Skin epidermis (tissue), 12 donors: ENCODE results near the gene CABP1.
"Not testable (repeated sequence)": the region's sequence is repeated elsewhere in the genome, so short reads cannot be mapped to it uniquely, and the experiment has no call there.

ENCODE experiments used
- H3K27ac ChIP-seq, 21 experiments: fragments of 200-600 bp; sonication (generic) in 11 of 21; one replicate each; pipeline ENCODE4 v1.5.0; 2020; ENCODE audit warnings: mild to moderate bottlenecking in 3 of 21, inconsistent platforms in 2 of 21, moderate library complexity in 2 of 21
- H3K4me3 ChIP-seq, 7 experiments: fragments of 200-600 bp; sonication (generic) in 2 of 7; one replicate each; pipeline ENCODE4 v1.5.0; 2020; ENCODE audit warnings: inconsistent platforms in 2 of 7, mild to moderate bottlenecking in 2 of 7, moderate library complexity in 1 of 7

The CABP1 gene

DNA sequence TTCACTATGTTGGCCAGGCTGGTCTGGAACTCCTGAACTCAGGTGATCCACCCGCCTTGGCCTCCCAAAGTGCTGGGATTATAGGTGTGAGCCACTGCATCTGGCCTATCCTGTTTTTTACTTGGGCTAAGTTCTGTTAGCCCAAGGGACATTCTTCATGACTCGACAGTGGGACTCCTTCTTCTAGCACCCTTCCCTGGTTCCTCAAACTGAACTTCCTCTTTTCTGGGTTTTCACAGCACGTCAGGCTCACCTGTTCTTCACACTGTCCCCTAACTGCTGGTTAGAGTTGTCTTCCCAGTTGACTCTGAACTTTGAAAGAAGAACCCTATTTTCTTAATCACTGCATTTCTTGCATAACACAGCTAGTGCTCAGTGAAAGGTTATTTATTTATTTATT, 22.5 kb downstream of the CABP1 start:
- Histone ChIP-seq H3K4me3 (no peak overlapping the region), H3K27ac (no peak overlapping the region)

DNA sequence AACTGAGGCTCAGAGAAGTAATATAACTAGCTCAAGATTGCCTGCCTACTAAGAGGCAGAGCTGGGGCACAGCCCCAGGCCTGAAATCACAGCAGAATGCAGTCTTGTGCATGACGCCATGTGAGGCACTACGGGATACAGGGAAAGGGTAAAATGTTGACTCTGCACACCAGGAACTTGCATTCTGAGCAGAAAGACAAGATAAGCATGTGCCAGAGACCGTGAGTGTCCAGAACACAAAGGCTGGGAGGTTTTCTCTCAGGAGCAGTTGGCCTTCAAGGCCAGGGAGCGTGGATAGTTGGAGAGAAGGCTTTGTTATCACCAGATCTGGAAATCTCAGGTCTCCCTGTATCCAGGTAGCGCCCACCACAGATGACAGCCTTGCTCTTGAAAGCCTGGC, 23.3 kb downstream of the CABP1 start:
- H3K27ac ChIP-seq, result no peak overlapping the region

DNA sequence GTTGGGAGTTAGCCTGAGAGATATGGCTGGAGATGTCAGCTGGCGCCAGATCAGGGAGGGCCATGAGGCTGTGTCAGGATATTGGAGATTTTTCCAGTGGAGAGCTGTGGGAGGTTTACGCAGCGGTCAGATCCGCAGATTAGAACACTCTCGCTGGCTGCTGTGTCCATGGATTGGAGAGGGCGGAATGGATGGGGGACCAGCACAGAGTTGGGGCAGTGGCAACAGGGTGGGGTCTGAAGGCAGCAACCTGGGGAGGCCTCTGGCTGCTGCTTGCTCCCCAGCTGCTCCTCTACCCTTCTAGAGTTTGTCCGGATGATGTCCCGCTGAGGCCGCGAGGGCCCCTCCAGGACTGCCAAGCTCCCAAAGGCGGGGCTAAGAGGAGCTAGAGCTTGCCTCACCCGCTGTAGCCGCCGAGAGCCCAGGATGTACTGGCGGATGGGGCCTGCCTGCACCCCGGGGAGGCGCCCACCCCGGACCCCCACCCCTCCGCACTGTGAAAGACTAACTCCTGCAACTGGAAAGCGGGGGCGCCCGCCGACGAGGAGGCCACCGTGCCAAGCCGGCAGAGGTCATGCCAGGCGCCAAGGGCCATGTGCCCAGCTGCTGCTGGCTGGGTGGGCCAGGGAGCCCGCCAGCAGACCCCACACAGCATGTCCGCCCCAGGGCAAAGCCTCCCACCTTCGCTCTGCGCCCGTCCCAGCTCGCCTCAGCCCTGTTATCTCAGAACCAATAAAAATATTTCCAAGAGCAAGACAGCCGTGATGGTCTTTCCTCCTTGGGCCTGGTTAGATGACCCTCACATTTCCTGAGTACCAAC, 26.4 kb downstream of the CABP1 start:
- Histone ChIP-seq H3K4me3 (no peak overlapping the region), H3K27ac (peak overlapping the region in 2 of 21 experiments; percentile 14 to 15)

More for the DNA sequence above, 23.3 kb downstream of the CABP1 start:
- H3K4me3 ChIP-seq, result no peak overlapping the region

DNA sequence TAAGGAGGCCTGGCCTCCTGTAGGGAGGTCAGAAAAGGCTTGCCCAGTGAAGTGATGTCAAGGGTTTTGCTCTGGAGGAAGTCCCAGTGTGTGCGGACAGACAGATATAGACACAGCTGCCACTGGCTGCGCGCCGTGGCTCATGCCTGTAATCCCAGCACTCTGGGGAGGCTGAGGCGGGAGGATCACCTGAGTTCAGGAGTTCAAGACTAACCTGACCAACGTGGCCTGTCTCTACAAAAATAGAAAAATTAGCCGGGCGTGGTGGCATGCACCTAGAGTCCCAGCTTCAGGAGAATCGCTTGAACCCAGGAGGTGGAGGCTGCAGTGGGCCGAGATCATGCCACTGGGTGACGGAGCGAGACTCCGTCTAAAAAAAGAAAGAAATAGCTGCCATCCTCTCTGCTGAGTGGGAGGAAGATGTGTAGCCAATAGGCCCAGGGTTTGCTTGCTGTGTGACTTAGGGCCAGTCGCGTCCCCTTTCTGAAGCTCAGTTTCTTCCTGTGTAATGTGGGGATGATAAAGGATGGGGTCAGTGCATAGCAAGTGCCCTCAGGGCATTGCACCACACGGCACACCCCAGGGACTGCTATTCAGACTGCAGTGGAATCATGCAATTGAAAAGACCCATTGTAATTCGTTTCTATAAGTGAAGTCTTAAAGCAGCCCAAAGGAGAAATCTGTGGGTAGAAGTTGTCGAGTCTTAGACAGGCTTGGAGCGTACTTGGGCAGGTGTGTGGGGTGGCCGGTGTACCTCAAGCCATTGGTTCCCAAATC, 27.9 kb downstream of the CABP1 start:
- Histone ChIP-seq H3K27ac (no peak overlapping the region), H3K4me3 (no peak overlapping the region)

DNA sequence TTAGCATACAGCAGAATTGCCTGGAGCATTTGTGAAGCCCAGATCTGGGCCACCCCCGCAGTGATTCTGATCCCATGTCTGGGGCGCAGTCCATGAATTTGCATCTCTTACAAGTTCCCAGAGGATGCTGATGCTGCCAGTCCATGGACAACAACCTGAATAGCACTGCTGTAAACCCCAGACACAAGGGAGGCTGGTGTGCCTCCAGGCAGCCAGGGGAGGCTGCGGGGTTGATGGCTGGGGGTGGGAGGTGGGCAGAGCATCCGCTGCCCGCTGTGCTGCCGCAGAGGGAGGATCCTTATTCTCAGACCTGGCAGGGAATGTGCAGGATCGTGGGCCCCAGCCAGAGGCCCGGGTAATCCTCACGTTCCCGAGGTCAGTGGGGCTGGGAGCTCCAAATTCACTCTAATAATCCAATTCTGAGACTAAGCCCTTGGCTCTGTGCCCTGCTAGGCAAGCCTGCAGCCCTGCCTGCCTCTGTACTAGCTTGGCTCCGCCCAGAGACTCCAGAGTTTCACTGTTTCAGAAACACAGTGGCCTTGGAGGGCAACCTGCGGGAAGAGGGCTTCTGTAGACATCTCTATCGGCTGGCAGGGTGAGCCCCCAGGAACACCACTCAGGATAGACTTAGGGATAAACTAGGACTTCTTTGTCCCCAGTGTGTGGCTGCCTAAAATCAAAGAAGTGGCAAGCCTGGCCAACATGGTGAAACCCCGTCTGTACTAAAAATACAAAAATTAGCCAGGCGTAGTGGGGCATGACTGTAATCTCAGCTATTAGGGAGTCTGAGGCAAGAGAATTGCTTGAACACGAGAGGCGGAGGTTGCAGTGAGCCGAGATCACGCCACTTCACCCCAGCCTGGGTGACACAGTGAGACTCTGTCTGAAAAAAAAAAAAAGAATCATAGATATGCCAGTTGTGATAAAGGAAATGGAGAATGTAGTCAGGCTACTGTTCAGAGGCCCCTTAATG, 28.7 kb downstream of the CABP1 start:
- Histone ChIP-seq H3K27ac (peak overlapping the region in 2 of 21 experiments; percentile 14 to 60), H3K4me3 (no peak overlapping the region)

- not testable (repeated sequence) for H3K4me3 ChIP-seq, H3K27ac ChIP-seq
Observed at GRCh38 chr12:120670237-120670636, 29.8 kb downstream of the CABP1 start.

DNA sequence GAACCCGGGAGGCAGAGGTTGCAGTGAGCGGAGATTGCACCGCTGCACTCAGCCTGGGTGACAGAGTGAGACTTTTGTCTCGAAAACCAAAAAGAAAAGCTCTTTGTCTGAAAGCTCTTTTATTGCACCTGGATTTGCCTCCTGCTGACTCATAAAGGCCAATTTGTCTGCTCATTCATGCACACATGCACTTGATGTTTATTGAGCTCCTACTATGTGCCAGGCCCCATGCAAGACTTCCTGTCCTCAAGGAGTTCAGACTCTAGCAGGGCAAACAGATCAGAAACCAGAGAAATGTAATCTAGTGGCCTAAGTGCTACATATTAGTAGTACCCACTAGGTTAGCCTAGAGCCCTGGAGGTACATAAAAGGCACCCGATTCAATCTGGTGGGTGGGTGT, 30.2 kb downstream of the CABP1 start:
- Histone ChIP-seq H3K4me3 (no peak overlapping the region), H3K27ac (no peak overlapping the region)

DNA sequence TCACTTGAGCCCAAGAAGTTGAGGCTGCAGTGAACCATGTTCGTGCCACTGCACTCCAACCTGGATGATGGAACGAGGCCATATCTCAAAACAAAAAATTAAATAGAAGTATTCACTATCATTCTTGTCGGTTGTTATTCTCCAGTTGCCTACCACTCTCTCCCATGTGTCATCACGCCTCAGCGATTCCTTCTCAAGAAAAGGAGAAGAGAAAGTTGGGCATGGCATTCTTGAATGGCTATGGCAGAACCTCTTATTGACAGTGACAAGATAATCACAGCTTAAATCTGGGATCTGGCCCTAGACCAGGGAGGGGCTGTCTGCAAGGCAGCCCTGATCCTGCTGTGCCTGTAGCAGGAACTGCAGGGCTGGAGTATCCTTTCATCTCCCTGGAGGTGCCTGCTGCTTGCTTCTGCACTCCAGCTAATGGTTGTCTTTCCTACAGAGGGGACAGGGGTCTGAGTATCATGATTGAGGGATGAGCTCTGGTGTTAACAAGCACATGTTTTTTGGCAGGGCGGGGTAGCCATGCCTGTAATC, 33.7 kb downstream of the CABP1 start:
- no peak overlapping the region for H3K4me3 ChIP-seq
- no peak overlapping the region for H3K27ac ChIP-seq

DNA sequence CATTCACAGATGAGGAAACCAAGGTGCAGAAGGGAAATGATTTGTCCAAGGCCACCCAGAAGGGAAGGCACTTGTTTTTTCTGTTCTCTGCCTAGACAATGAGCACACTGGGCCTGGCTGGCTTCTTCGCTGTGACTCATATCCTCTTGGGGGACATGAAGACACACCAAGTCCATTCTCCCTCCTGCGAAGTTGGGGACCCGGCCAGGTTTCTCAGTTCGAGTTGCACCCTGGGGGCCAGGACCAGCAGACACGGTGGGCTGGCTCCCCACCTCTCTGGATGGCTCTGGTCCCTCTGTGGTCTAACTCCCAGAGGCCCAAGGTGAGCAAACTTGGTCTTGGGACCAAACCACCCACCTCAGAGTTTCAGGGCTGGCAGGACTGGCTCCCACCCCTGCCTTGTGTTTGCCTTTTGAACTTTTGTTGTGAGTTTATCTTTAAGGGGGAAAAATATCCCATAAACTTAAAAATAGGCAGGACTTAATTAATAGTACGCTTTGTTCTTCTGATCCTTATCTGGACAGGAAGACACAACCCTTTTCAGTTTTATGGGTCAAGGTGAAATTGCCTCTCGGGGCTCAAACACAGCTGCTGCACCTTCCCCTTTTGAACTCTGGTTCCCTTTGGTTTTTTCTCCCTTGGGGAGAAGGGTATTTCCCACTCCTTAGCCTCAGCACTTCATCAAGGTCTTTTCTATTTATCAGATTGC, 37.5 kb downstream of the CABP1 start:
- H3K4me3 ChIP-seq, result no peak overlapping the region
- peak overlapping the region in 2 of 21 experiments; percentile 14 to 42 for H3K27ac ChIP-seq

- H3K27ac ChIP-seq, result peak overlapping the region in 1 of 21 experiments; percentile 42
Observed at GRCh38 chr12:120678572-120678971, 38.1 kb downstream of the CABP1 start.

DNA sequence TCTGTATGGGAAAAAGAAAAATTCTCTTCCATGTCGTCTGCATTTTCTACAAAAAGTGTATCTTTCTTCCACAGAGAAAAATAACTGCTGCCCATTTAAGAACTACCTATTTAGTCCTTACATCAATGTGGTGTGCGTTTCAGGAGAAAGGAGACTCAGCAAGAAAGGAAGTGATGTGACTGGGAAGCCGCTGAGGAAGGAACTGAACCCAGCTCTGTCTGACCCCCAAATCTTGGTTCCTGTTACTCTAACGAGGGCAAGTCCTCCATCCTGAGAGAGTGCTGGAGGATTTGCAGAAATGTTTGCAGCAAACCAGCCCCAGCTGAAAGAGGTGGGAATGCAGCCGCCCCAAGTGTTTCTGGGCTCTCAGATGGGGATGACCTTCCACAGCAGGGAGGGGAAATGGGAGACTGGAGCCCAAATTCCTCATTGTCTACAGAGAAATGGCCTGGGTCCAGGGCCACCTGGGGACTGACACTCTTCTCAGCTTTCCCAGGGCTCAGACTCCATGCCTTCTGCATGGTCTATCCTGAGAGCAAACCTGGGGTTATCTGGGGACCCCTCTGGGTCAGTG, 39.8 kb downstream of the CABP1 start:
- Histone ChIP-seq H3K27ac (peak overlapping the region in 3 of 21 experiments; percentile 29 to 62 (median 46)), H3K4me3 (no peak overlapping the region)

More at GRCh38 chr12:120678572-120678971, 38.1 kb downstream of the CABP1 start:
- H3K4me3 ChIP-seq, result no peak overlapping the region

GRCh38 chr12:120684523-120684932, 44.1 kb downstream of the CABP1 start:
- Histone ChIP-seq H3K27ac (peak overlapping the region in 8 of 21 experiments; percentile 6 to 93 (median 47)), H3K4me3 (no peak overlapping the region)

- no peak overlapping the region for H3K4me3 ChIP-seq
- H3K27ac ChIP-seq, result peak overlapping the region in 7 of 21 experiments; percentile 22 to 93 (median 89)
Observed at GRCh38 chr12:120685522-120685921, 45.1 kb downstream of the CABP1 start.

- H3K27ac ChIP-seq, result peak overlapping the region in 20 of 21 experiments; percentile 23 to 95 (median 90)
Observed at GRCh38 chr12:120686151-120686689, 45.8 kb downstream of the CABP1 start.

DNA sequence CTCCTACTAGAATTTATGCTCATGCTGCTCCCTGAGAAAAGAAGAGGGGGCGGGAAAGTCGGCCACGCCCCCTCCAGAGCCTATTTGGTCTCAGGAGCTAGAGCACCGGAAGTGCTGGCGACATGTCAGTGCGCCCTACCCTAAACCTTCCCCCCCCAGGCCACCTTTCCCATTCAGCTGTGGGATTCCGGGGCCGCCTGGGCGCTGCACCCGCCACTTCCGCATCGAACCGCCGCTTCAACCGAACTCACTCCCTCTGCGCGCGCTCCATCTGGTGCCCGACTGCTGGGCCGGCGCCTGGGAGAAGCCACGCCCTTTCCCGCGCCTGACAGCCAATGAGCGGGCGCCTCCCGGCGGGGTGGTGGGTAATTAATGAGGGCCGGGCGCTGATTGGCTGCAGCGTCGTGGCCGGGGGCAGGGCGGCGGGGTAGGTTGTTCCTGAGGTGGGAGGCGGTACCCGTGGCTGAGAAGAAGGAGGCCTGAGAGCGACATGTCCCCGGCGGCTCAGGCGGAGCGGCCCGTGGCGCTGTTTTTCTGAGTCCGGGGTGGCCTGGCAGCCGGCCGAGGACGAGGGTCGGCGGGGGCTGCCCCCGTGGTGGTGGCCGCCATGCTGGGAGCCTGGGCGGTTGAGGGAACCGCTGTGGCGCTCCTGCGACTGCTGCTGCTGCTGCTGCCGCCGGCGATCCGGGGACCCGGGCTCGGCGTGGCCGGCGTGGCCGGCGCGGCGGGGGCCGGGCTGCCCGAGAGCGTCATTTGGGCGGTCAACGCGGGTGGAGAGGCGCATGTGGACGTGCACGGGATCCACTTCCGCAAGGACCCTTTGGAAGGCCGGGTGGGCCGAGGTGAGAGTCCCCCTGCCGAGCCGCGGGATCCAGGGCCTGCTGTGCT, 46.5 kb downstream of the CABP1 start, which contains the start of gene MLEC:
TSS of gene MLEC (plus strand) at position 460 of the 888 bp plus-strand sequence. CDS start at position 608, 148 bp downstream.
- Histone ChIP-seq H3K4me3 (peak within 1 kb of the TSS; percentile 65 to 100 (median 86)), H3K27ac (peak within 1 kb of the TSS; percentile 42 to 95 (median 89))

More at GRCh38 chr12:120686151-120686689, 45.8 kb downstream of the CABP1 start:
- peak overlapping the region; percentile 65 to 100 (median 86) for H3K4me3 ChIP-seq

- Histone ChIP-seq H3K27ac (peak overlapping the region; percentile 42 to 95 (median 89)), H3K4me3 (peak overlapping the region; percentile 65 to 100 (median 86))
Observed at GRCh38 chr12:120687578-120688289, 47.3 kb downstream of the CABP1 start.
